Caco-2 (cell line): ENCODE results near the gene RETREG1. TPM values are rescaled to one million over a fixed set of nuclear protein-coding genes. Genes with fewer than 3 reads are reported as not detected.

Source experiments
- BruUV-seq: library from RNA; stranded (reverse); fragments of 400-500 nt; replicated peaks from 2 replicates; lab custom pipeline; 2021; lab: Mats Ljungman, UMichigan
- CTCF ChIA-PET: fragments of 300-600 bp; sonication (Branson Sonifier 250); formaldehyde crosslinking; loops from one replicate; lab custom pipeline; 2022; ENCODE audit warnings: antibody characterized with exemption; lab: Charles Lee
- POLR2A ChIA-PET: fragments of 300-600 bp; sonication (Branson Sonifier 250); formaldehyde crosslinking; loops from one replicate; lab custom pipeline; 2022; ENCODE audit warnings: antibody characterized with exemption; lab: Charles Lee
- DNase-seq, 2 experiments: peaks; one replicate each; pipeline versions ENCODE4 v3.0.0 to v3.0.0-alpha.2; 2020 to 2022
- H3K27me3 ChIP-seq: replicated peaks from 2 replicates; pipeline ENCODE4 v1.6.0; 2011; ENCODE audit warnings: low read length; ENCODE audit not compliant: control insufficient read depth, insufficient read depth
- H3K36me3 ChIP-seq: 2 replicates; pipeline ENCODE4 v1.5.1; 2011; ENCODE audit warnings: low read length; ENCODE audit not compliant: control insufficient read depth, insufficient read depth
- H3K4me1 ChIP-seq: fragments of 250-450 bp; sonication (Bioruptor Pico); 2 replicates; pipeline ENCODE4 v1.5.1; 2020; ENCODE audit warnings: mild to moderate bottlenecking
- H3K4me3 ChIP-seq: 2 replicates; pipeline ENCODE4 v1.5.1; 2011; ENCODE audit warnings: low read depth, mild to moderate bottlenecking, control low read depth, low read length
- H3K9me3 ChIP-seq: fragments of 250-450 bp; sonication (Bioruptor Pico); 2 replicates; pipeline ENCODE4 v1.5.1; 2020; ENCODE audit warnings: mild to moderate bottlenecking, moderate library complexity
- H3K27ac Mint-ChIP-seq: one replicate; pipeline ENCODE4 v1.8.0; 2022; ENCODE audit warnings: mixed read lengths; ENCODE audit not compliant: unreplicated experiment
- H3K27me3 Mint-ChIP-seq: one replicate; pipeline ENCODE4 v1.8.0; 2022; ENCODE audit warnings: mixed read lengths; ENCODE audit not compliant: insufficient read depth, unreplicated experiment
- H3K36me3 Mint-ChIP-seq: one replicate; pipeline ENCODE4 v1.8.0; 2022; ENCODE audit warnings: mild to moderate bottlenecking, mixed read lengths; ENCODE audit not compliant: insufficient read depth, unreplicated experiment
- H3K4me1 Mint-ChIP-seq: one replicate; pipeline ENCODE4 v1.8.0; 2022; ENCODE audit warnings: low read depth, mixed read lengths; ENCODE audit not compliant: unreplicated experiment
- H3K4me3 Mint-ChIP-seq: one replicate; pipeline ENCODE4 v1.8.0; 2022; ENCODE audit warnings: mild to moderate bottlenecking, moderate library complexity, mixed read lengths; ENCODE audit not compliant: unreplicated experiment
- H3K9me3 Mint-ChIP-seq: one replicate; pipeline ENCODE4 v1.8.0; 2022; ENCODE audit warnings: mixed read lengths; ENCODE audit not compliant: unreplicated experiment
- intact Hi-C: fragments of 100-400 bp; cut with micrococcal nuclease; formaldehyde crosslinking; loops from one replicate; pipeline ENCODE4 v1.10.0; 2022; ENCODE audit not compliant: unreplicated experiment
- total RNA-seq: library from RNA; stranded (reverse); gene quantifications from 2 replicates; pipeline ENCODE4 v1.2.3, GENCODE V29; 2022
- TF ChIP-seq, protein P1 (sequence below), 2 experiments: fragments of 200-600 bp in 1 of 2; IDR thresholded peaks; 1 replicate in 1 of 2; 2 replicates in 1 of 2; pipeline versions ENCODE4 v1.5.1 to v1.8.0; 2011 to 2022; ENCODE audit warnings: antibody characterized with exemption in 1 of 2, control low read depth in 1 of 2, inconsistent platforms in 1 of 2, low read depth in 1 of 2, low read length in 1 of 2, mild to moderate bottlenecking in 1 of 2, moderate library complexity in 1 of 2; ENCODE audit not compliant: insufficient read depth in 1 of 2, severe bottlenecking in 1 of 2, unreplicated experiment in 1 of 2

Gene RETREG1
- total RNA-seq, 1 experiment from 2014 or later = 15.1 TPM

DNA sequence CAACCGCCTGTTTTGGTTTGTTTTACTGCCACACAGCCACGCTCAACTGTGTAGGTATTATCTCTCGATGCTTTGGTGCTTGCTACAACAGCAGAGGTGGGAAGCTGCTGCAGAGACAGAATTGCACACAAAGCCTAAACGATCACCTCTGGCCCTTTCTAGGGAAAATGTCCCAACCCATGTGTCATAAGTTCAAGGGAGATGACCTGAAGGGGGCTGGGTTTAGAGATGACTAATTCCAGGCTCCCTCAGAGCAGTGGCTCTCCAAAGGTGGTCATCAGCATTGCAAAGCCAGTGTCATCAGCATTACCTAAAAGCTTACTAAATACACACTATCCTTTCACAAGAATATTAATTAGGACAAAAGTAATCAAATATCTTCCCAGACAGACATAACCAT is 162.1 kb downstream of the RETREG1 start:
- no TSS peak for BruUV-seq
- TF ChIP-seq, protein P1, sequence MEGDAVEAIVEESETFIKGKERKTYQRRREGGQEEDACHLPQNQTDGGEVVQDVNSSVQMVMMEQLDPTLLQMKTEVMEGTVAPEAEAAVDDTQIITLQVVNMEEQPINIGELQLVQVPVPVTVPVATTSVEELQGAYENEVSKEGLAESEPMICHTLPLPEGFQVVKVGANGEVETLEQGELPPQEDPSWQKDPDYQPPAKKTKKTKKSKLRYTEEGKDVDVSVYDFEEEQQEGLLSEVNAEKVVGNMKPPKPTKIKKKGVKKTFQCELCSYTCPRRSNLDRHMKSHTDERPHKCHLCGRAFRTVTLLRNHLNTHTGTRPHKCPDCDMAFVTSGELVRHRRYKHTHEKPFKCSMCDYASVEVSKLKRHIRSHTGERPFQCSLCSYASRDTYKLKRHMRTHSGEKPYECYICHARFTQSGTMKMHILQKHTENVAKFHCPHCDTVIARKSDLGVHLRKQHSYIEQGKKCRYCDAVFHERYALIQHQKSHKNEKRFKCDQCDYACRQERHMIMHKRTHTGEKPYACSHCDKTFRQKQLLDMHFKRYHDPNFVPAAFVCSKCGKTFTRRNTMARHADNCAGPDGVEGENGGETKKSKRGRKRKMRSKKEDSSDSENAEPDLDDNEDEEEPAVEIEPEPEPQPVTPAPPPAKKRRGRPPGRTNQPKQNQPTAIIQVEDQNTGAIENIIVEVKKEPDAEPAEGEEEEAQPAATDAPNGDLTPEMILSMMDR (IDR thresholded peaks at IDR 0.05; ENCODE audit: insufficient read depth in 1 of 2, low read depth in 1 of 2, low read length in 1 of 2, severe bottlenecking in 1 of 2, unreplicated experiment in 1 of 2) = no peak
- ChIA-PET POLR2A (no interaction called here), CTCF (interaction anchor here (4.0 kb wide), 1 partner anchor 294 kb away, joined by 51 read pairs; no protein-coding TSS in a partner anchor)
- Mint-ChIP-seq H3K4me1 (peaks cover 14% of the 10 kb centered on the region), H3K9me3 (no peaks in the 10 kb centered on the region), H3K27ac (no peak overlapping the region), H3K36me3 (peaks cover 76% of the 10 kb centered on the region), H3K27me3 (no peaks in the 10 kb centered on the region), H3K4me3 (no peak overlapping the region)
- Histone ChIP-seq H3K36me3 (no peaks in the 10 kb centered on the region), H3K4me1 (no peaks in the 10 kb centered on the region), H3K9me3 (no peaks in the 10 kb centered on the region), H3K4me3 (no peak overlapping the region), H3K27me3 (no peaks in the 10 kb centered on the region)
- intact Hi-C loops = loop anchor here (5.0 to 10.0 kb wide), 2 partner anchors 122 to 210 kb away; no protein-coding TSS in a partner anchor
- DNase-seq = no peak

DNA sequence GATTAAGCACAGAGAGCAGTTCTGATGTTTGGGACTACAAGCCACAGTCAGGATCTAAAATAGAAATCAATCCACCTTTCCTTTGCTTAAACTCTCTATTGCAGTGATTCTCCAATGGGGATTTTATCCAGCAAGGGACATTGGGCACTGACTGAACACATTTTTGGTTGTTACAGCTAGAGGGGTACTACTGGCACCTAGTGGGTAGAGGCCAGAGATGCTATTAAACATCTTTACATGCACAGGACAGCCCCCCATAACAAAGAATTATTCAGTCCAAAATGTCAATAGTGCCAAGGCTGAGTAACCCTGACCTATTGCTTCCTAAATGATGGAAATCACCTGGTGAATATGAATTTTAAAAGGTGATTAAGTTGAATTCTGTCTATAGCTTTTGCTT is 163.2 kb downstream of the RETREG1 start:
- Mint-ChIP-seq H3K36me3 (peaks cover 75% of the 10 kb centered on the region), H3K27me3 (no peaks in the 10 kb centered on the region)

DNA sequence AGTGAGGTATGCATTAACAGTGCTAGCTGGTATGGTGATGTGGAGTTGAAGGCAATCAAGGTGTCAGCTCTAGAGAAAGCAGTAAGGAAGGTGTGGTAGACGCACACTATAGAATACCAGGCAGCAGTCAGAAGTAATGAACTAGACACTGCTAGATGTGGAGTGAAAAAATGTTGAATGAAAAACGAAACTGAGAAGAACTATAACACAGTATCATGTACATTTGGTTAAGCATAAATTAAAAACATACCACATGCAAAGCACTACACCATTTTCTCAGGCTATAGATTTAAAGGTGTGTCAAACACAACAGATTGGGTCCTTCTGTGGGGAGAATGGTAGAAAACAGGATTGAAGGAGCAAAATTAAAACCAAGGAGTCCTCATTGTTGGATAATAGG is 166.6 kb downstream of the RETREG1 start:
- Histone ChIP-seq H3K9me3 (no peaks in the 10 kb centered on the region), H3K4me3 (no peak overlapping the region), H3K4me1 (no peaks in the 10 kb centered on the region), H3K36me3 (no peaks in the 10 kb centered on the region), H3K27me3 (no peaks in the 10 kb centered on the region)
- CTCF ChIA-PET = no interaction called here
- POLR2A ChIA-PET = no interaction called here
- Mint-ChIP-seq H3K27me3 (no peaks in the 10 kb centered on the region), H3K9me3 (no peaks in the 10 kb centered on the region), H3K36me3 (peaks cover 71% of the 10 kb centered on the region), H3K27ac (no peak overlapping the region), H3K4me1 (no peaks in the 10 kb centered on the region), H3K4me3 (no peak overlapping the region)
- TF ChIP-seq, protein P1 (IDR thresholded peaks at IDR 0.05; ENCODE audit: insufficient read depth in 1 of 2, low read depth in 1 of 2, low read length in 1 of 2, severe bottlenecking in 1 of 2, unreplicated experiment in 1 of 2) = no peak
- intact Hi-C loops = loop anchor here (10.0 kb wide), 1 partner anchor 205 kb away; no protein-coding TSS in a partner anchor
- no TSS peak for BruUV-seq
- no peak for DNase-seq

More for the DNA sequence above, 163.2 kb downstream of the RETREG1 start:
- H3K4me3 Mint-ChIP-seq = no peak overlapping the region
- no TSS peak for BruUV-seq
- no peaks in the 10 kb centered on the region for H3K9me3 Mint-ChIP-seq
- no peak overlapping the region for H3K27ac Mint-ChIP-seq
- H3K4me1 ChIP-seq = no peaks in the 10 kb centered on the region
- DNase-seq = no peak
- H3K4me3 ChIP-seq = no peak overlapping the region
- TF ChIP-seq, protein P1 (IDR thresholded peaks at IDR 0.05; ENCODE audit: insufficient read depth in 1 of 2, low read depth in 1 of 2, low read length in 1 of 2, severe bottlenecking in 1 of 2, unreplicated experiment in 1 of 2) = no peak
- H3K27me3 ChIP-seq = no peaks in the 10 kb centered on the region
- ChIA-PET CTCF (interaction anchor here (0.6 kb wide), 1 partner anchor 291 kb away, joined by 3 read pairs; no protein-coding TSS in a partner anchor), POLR2A (no interaction called here)
- H3K9me3 ChIP-seq = no peaks in the 10 kb centered on the region
- intact Hi-C loops = loop anchor here (10.0 kb wide), 1 partner anchor 209 kb away; no protein-coding TSS in a partner anchor
- no peaks in the 10 kb centered on the region for H3K36me3 ChIP-seq
- peaks cover 14% of the 10 kb centered on the region for H3K4me1 Mint-ChIP-seq
